Measurements from ENCODE around the gene CHID1.

GRCh38 chr11:890794-891540, 19.6 kb downstream of the CHID1 start:
- TF ChIP-seq, protein P1, sequence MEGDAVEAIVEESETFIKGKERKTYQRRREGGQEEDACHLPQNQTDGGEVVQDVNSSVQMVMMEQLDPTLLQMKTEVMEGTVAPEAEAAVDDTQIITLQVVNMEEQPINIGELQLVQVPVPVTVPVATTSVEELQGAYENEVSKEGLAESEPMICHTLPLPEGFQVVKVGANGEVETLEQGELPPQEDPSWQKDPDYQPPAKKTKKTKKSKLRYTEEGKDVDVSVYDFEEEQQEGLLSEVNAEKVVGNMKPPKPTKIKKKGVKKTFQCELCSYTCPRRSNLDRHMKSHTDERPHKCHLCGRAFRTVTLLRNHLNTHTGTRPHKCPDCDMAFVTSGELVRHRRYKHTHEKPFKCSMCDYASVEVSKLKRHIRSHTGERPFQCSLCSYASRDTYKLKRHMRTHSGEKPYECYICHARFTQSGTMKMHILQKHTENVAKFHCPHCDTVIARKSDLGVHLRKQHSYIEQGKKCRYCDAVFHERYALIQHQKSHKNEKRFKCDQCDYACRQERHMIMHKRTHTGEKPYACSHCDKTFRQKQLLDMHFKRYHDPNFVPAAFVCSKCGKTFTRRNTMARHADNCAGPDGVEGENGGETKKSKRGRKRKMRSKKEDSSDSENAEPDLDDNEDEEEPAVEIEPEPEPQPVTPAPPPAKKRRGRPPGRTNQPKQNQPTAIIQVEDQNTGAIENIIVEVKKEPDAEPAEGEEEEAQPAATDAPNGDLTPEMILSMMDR (IDR thresholded peaks at IDR 0.05; ENCODE audit: low read depth, low read length, poor library complexity, severe bottlenecking): no peak
- no peak for TF ChIP-seq EZH2phosphoT487 (IDR thresholded peaks at IDR 0.05; ENCODE audit: borderline replicate concordance, low read length)
